Iris pigment epithelial cell (primary cell): Measurements from ENCODE around the gene SPDEF.

Source experiments
- DNase-seq: peaks from one replicate; pipeline ENCODE4 v3.0.0-alpha.2; 2011; ENCODE audit warnings: low read depth

SPDEF gene

GRCh38 chr6:34544776-34545471 lies 11.2 kb downstream of the SPDEF start:
- peak; percentile 16 for DNase-seq

DNA sequence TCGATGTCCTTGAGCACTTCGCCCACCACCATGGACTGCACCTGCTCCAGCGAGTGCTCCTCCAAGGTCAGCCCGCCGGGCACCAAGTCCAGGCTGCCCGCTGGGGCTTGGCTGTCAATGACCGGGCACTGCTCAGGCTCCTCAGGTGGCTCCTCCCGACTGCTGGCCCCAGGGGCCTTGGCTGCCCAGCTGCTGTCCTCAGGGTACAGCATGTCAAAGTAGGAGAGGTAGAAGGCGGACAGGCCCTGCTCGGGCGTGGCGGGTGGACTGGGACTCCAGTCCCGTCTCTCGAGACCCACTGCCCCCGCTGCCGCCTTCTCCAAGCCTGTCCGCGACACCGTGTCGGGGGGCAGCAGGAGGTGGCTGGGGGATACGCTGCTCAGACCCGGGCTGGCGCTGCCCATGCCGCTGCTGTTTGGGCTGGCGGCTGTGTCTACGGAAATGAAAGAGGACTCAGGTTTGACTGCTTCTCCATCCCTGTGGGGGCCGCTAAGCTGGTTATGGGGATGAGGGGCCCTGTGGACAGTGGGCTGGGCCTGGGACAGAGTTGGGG lies 12.0 kb downstream of the SPDEF start:
- no peak for DNase-seq

- peak; percentile 70 for DNase-seq
Measured at GRCh38 chr6:34543421-34543820, 12.7 kb downstream of the SPDEF start.

GRCh38 chr6:34540841-34541240 lies 15.3 kb downstream of the SPDEF start:
- DNase-seq = no peak

DNA sequence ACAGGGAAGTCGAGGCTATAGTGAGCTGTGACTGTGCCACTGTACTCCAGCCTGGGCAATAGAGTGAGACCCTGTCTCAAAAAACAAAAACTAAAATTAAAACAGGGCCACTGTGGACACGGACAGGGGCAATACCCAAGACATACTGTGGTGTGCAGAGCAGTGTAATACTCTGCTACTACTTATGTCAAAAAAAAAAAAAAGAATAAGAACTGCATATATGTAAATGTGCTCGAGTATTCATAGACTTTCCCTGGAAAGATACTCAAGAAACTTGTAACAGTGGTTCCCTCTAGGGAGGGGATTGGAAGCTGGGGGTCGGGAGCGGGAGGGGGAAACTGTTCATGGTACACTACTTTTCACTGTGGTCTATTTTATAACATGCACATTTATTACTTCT lies 15.9 kb downstream of the SPDEF start:
- no peak for DNase-seq

- DNase-seq = no peak
Measured at GRCh38 chr6:34539181-34539580, 16.9 kb downstream of the SPDEF start.

- no peak for DNase-seq
Measured at GRCh38 chr6:34538581-34538980, 17.5 kb downstream of the SPDEF start.

GRCh38 chr6:34537922-34538550 lies 18.1 kb downstream of the SPDEF start:
- DNase-seq = no peak

- DNase-seq = no peak
Measured at GRCh38 chr6:34536959-34537848, 18.9 kb downstream of the SPDEF start.

- no peak for DNase-seq
Measured at GRCh38 chr6:34536251-34536958, 19.7 kb downstream of the SPDEF start.

- no peak for DNase-seq
Measured at GRCh38 chr6:34535646-34536045, 20.5 kb downstream of the SPDEF start.

DNA sequence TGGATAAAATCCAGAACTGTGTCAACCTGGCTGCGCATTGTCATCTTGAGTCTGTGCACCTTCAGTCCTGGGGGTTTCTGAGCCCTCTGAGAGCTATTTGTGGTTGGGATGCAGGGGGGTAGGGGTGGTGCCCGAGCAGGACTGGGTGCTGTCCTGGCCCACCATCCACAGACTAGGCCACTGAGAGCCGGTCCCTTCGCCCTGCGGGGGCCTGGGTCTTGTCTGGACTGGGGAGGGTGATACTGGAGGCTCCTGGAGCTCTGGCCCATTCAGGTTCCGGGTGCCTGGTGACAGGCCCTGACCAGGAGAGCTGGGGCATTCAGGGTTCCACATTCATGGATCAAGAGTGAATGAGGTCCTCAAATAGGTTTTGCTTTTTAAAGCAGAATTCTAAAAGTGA lies 20.9 kb downstream of the SPDEF start:
- no peak for DNase-seq

GRCh38 chr6:34534656-34535055 lies 21.5 kb downstream of the SPDEF start:
- no peak for DNase-seq

DNA sequence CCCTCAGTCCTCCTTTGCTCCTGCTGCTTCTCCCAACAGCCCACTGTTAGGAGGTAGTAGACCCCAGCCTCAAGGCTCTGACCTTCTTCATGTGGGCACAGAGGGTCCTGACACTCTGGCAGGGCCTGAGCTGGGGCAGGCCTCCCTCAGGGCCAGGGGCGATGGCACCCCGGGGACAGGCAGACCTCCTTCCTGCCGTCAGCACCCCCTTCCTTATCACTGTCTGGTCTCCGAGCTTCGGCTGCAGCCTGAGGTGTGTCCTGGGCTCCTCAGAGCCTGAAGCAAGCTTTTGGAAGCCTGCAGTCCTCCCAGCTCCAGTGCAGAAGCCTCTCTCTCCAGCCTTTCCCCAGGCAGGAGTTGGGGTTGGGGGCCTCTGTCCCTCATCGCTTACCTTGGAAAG lies 22.0 kb downstream of the SPDEF start:
- no peak for DNase-seq

DNA sequence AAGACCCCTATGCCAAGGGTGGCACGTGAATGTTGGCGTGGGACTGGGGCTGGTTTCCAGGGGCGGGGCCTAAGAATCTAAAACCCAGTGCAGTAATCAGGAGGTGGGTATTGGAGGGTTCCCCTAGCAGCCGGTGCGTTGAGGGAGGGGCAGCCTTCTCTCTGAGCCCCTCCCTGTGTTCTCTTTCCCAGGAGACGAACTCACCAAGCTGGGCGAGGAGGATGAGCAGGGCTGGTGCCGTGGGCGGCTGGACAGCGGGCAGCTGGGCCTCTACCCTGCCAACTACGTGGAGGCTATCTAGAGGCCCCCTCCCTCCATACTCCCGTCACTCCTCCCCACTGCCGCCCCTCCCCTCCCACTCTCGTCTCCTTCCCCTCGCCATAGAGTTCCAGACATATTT lies 23.9 kb downstream of the SPDEF start:
- DNase-seq = no peak

DNA sequence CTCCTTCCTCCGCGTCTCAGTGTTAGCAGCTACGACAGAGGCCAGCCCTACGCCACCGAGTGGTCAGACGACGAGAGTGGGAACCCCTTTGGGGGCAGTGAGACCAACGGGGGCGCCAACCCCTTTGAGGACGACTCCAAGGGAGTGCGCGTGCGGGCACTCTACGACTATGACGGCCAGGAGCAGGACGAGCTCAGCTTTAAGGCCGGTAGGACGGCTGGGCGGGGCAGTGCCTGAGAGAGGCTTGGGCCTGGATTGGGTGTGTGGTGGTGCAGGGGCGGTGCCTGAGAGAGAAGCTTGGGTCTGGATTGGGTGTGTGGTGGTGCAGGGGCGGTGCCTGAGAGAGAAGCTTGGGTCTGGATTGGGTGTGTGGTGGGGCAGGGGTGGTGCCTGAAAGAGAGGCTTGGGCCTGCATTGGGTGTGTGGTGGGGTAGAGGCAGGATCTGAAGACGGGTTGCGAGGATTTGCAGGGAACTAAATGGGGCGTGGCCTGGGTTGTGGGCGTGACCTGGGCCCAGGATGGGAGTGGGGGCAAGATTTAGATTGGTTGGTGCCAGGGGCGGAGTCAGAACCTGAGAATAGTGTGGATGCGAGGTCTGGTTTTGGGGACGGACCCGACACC lies 24.4 kb downstream of the SPDEF start:
- peak; percentile 87 for DNase-seq

DNA sequence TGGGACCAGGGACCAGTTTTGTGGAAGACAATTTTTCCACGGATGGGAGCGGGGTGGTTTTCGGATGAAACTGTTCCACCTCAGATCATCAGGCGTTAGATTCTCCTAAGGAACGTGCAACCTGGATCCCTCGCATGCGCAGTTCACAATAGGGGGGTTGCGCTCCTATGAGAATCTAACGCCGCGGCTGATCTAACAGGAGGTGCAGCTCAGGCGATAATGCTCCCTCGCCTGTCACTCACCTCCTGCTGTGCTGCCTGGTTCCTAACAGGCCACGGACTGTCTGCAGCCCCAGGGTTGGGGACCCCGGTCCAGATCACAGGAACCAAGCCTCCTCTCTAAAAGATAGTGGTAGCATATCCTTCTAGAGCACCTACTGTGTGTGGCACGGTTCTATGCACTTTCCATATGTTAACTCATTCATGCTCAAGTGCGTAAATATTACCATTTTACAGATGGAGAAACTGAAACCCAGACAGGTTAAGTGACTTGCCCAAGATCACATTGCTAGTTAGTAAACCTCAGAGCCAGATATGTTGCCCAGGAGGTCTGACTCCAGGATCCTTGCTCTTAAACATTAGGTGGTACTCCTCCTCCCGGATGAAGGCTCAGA lies 25.3 kb downstream of the SPDEF start:
- no peak for DNase-seq

DNA sequence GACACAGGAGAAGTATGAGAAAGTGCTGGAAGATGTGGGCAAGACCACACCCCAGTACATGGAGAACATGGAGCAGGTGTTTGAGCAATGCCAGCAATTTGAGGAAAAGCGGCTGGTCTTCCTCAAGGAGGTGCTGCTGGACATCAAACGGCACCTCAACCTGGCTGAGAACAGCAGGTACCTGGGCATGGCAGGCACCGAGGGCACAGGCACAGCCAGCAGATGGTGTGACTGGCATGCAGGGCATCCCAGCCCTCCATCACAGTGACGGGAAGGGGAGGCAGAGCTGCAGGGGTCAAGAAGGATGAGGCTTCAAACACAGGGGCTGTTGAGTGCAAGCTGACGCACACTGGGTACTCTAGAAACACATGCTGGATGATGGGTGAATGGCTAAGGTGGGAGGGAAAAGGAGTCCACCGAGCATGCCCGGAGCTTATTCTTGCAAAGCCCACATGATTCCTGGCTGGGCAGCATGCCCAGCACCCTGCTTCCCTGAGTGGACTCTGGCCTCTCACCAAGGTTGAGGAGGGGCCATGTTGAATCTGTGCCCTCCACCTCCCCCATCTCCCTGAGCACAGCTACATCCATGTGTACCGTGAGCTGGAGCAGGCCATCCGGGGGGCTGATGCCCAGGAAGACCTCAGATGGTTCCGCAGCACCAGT lies 26.3 kb downstream of the SPDEF start:
- DNase-seq = no peak

GRCh38 chr6:34528996-34529664 lies 27.0 kb downstream of the SPDEF start:
- DNase-seq = no peak
